Measurements from ENCODE around the gene PRR22.

- TF ChIP-seq, protein P1, sequence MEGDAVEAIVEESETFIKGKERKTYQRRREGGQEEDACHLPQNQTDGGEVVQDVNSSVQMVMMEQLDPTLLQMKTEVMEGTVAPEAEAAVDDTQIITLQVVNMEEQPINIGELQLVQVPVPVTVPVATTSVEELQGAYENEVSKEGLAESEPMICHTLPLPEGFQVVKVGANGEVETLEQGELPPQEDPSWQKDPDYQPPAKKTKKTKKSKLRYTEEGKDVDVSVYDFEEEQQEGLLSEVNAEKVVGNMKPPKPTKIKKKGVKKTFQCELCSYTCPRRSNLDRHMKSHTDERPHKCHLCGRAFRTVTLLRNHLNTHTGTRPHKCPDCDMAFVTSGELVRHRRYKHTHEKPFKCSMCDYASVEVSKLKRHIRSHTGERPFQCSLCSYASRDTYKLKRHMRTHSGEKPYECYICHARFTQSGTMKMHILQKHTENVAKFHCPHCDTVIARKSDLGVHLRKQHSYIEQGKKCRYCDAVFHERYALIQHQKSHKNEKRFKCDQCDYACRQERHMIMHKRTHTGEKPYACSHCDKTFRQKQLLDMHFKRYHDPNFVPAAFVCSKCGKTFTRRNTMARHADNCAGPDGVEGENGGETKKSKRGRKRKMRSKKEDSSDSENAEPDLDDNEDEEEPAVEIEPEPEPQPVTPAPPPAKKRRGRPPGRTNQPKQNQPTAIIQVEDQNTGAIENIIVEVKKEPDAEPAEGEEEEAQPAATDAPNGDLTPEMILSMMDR (IDR thresholded peaks at IDR 0.05), result no peak
- TF ChIP-seq POLR2A (IDR thresholded peaks at IDR 0.05), result no peak
Measured at GRCh38 chr19:5799247-5800241, 15.0 kb upstream of the PRR22 start.
